ENCODE results near the gene SLC9C1.

The SLC9C1 gene

GRCh38 chr3:112090887-112091586 lies 203.0 kb downstream of the SLC9C1 start:
- TF ChIP-seq, protein P1, sequence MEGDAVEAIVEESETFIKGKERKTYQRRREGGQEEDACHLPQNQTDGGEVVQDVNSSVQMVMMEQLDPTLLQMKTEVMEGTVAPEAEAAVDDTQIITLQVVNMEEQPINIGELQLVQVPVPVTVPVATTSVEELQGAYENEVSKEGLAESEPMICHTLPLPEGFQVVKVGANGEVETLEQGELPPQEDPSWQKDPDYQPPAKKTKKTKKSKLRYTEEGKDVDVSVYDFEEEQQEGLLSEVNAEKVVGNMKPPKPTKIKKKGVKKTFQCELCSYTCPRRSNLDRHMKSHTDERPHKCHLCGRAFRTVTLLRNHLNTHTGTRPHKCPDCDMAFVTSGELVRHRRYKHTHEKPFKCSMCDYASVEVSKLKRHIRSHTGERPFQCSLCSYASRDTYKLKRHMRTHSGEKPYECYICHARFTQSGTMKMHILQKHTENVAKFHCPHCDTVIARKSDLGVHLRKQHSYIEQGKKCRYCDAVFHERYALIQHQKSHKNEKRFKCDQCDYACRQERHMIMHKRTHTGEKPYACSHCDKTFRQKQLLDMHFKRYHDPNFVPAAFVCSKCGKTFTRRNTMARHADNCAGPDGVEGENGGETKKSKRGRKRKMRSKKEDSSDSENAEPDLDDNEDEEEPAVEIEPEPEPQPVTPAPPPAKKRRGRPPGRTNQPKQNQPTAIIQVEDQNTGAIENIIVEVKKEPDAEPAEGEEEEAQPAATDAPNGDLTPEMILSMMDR (IDR thresholded peaks at IDR 0.05; ENCODE audit: insufficient read depth, low read depth, low read length, missing control alignments): no peak
- DNase-seq (ENCODE audit: low read depth): no peak
- H3K4me3 ChIP-seq (ENCODE audit: low read length): no peak overlapping the region
